Measurements from ENCODE around the gene SEMA6A.

The SEMA6A gene

DNA sequence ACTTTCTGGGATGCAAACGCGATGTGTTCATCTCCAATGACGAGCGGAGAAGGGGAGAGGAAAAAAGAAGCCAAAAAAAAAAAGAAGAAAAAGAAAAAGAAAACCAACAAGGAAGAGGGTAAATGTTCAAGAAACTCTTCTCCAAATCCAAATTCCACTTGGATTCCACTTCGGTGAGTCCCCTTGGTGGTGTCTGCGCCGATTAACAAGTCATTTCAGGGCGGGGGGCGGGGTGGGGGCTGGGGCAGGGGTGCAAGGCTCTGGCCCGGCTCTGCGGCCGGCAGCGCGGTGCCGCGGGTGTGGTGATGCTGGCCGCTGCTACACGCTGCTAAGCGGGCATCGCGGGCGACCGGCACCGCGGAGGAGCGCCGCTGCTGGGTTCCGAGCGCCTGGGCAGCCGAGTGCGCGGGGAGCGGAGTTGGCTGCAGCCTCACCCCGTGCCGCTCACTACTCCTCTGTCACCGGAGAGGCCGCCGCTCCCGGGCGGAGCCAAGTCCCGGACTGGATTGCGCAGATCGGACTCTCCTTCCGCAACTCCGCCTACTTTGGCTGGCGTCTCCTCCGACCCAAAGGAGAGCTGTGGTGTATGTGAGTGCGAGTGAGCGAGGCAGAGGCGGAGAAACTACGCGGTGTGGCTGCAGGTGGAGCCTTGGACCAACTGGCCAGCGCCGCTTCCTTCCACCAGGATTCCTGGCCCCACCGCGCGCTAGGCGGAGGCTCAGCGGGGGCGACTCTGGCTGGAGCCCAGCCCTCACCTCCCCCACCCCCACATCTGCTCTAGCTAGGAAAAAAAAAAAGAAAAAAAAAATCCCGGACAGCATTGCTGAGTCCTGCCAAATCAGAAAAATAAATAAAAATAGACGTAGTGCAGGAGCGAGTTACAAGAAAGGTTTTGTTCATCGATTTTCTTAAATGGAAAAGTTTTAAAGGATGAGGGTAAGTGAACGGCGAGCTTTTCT is at the start of gene SEMA6A:
Gene SEMA6A, minus strand, starts transcription at position 457 of the 959 bp plus-strand sequence. CDS start 69,879 bp downstream, outside the sequence.
- peak; percentile 79 for DNase-seq (ENCODE audit: low spot score)

- DNase-seq (ENCODE audit: low spot score): no peak
These were observed 47.9 kb upstream of the SEMA6A start for GRCh38 chr5:116622375-116623050.

DNA sequence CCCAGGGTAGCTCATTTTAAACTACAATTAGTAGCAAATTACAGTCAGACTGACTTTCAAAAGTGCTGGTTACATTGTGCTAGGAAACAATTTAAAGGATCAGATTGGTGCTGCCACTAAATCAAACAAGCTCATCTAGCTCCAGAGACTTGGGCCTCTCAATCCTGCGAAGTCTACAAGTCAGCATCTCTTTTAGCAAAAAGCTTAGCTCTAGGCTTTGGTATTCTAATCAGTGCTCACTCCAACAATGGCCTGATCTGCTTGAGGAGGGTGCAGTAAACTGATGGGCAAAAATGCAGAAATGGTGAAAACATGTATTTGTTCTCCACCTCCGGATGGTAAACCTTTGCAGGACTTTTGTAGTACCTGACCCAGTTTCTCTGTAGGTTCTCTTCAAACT is 47.0 kb upstream of the SEMA6A start:
- no peak for DNase-seq (ENCODE audit: low spot score)

- no peak for DNase-seq (ENCODE audit: low spot score)
These were observed 42.3 kb upstream of the SEMA6A start for GRCh38 chr5:116616876-116617275.

- DNase-seq (ENCODE audit: low spot score): no peak
These were observed 39.9 kb upstream of the SEMA6A start for GRCh38 chr5:116614603-116614920.

DNA sequence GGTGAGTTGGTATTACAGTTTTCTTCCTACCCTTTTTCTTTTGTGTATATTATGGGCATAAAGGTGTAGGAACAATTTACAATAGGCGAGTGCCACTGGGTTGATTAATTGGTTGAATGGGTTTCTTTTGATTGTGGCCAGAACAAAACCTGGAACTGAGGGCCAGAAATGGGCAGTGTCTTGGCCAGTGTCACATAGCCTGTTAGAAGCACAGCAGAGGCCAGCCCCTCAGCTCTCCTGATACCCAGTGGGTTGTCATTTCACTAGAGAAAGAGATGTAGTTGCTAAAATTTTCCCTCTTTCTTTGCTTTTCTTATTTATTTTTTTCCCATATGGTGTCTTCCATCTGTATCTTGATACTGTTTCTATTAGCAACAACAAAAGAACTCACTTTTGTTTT is 38.8 kb upstream of the SEMA6A start:
- DNase-seq (ENCODE audit: low spot score): no peak

- DNase-seq (ENCODE audit: low spot score): no peak
These were observed 37.8 kb upstream of the SEMA6A start for GRCh38 chr5:116612431-116612830.

GRCh38 chr5:116605310-116606070 is 30.9 kb upstream of the SEMA6A start:
- no peak for DNase-seq (ENCODE audit: low spot score)

DNA sequence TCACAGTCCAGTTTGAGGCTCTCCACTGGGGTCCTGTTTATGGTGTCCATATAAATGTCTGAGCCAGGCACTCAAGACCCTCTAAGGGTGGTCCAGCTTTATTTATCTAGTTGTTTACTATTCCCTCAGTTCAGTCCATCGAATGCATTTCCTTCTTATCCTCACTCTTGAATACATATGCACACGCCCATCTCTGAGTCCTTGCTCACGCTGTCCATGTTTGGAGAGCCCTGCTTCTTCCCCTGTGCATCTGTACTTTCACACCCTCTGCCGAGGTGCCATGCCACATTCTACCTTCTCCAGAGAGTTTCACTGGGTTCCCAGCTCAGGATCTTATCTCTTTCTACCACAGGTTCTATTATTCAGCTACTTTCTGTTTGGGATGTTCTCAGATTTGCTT is 30.2 kb upstream of the SEMA6A start:
- no peak for DNase-seq (ENCODE audit: low spot score)

- peak; percentile 4 for DNase-seq (ENCODE audit: low spot score)
These were observed 26.3 kb upstream of the SEMA6A start for GRCh38 chr5:116600876-116601275.

DNA sequence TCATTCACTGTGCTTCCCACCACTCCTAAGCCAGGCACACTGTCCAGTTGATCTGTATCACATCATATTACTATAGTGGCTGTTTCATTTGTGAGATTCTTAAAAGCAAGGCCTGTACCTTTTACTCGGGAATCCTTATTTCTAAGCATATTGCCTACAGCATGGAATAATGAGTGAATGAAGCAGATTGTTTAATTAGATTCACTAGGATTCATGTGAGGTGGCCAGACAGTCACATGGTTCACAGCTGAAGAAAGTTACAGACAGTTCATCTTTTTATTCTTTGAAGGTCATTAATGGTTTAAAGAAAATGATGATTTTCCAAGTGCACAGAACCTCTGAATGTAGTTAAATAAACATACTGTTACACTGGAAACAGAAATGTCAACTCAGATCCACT is 24.3 kb upstream of the SEMA6A start:
- no peak for DNase-seq (ENCODE audit: low spot score)

DNA sequence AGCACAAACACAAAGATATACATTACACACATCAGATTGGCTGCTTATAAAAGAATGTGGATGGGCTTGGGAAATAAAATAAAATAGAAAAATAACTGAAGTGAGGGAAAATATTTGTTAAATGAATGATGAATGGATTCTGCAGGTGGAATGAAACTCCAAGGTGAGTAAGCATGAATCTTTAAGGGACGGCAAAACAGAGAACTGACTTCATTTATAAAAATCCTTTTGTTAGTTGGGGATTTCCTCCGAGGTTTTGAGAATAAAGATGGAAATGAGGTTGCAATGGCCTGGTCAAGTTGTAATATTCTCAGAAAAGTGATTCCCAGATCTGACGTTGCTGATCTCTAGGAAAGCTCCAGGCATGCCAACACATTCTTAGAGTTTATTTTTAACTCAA is 20.9 kb upstream of the SEMA6A start:
- no peak for DNase-seq (ENCODE audit: low spot score)

DNA sequence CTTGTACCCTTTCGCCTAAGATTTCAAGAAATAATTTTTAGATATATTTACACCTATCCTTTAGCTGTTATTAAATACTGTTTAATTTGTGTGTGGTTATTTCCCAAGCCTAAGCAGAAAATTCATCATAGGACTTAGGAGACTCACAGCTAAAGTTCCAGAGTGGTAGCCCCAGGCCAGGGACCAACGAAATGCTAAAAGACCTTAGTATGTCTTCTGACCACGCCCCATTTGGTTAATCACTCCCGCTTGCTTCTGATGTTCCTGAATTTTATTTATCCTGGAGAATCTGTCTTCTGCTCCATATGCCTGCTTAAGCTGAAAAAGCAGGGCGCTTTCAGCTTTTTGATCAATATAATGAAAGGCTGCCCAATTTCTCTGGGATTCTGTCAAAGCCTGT is 18.7 kb upstream of the SEMA6A start:
- no peak for DNase-seq (ENCODE audit: low spot score)

DNA sequence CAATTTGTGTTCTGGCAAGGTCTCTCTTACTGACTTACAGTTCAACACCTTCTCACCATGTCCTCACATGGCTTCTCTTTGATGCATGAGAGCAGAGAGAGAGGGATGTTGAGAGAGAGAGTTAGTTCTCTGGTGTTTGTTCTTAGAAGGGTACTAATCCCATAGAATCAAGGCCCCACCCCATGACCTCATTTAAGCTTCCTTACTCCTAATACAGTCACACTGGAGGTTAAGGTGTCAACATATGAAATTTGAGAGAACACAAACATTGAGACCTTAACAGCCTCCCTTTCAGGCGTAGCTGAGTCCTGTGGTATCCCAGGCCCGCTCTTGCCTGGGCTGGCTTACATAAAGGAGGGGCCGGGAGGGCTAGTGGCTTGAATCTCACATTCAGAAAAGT is 10.6 kb upstream of the SEMA6A start:
- DNase-seq (ENCODE audit: low spot score): no peak

DNA sequence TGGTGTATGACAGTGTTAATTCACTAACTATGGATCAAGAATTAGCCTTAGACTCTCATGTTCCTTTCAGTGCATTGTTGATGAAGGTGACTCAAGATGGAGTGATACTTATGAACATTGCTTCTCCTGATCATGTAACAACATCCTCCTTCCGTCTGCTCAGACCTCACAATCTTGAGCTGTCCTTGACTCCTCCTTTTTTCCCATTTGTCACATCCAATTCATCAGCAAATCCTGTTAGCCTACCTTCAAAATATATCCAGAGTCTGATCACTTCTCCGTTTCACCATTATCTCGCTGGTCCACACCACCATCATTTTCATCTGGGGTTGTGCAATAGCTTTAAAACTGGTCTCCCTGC is 9.2 kb upstream of the SEMA6A start:
- no peak for DNase-seq (ENCODE audit: low spot score)

GRCh38 chr5:116583085-116583861 is 8.7 kb upstream of the SEMA6A start:
- no peak for DNase-seq (ENCODE audit: low spot score)

DNA sequence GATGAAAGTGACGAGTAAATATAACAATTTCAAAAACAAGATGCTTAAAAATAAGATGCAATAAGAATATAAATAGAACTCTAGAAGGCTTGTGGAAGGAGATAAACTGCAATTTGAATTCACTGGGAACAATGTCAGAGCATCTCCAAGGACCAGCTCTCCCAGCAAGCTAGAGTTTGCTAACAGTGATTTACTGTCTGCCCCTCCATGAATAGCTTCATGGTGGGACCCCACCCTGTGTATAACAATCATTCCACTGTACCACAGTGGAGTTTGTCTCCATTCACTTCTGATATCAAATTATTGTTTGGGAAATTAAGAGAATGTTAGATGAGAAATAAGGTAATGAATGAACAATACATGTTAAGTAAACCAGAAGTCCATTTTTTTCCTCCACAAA is 7.3 kb upstream of the SEMA6A start:
- no peak for DNase-seq (ENCODE audit: low spot score)

GRCh38 chr5:116579144-116579543 is 4.5 kb upstream of the SEMA6A start:
- no peak for DNase-seq (ENCODE audit: low spot score)

DNA sequence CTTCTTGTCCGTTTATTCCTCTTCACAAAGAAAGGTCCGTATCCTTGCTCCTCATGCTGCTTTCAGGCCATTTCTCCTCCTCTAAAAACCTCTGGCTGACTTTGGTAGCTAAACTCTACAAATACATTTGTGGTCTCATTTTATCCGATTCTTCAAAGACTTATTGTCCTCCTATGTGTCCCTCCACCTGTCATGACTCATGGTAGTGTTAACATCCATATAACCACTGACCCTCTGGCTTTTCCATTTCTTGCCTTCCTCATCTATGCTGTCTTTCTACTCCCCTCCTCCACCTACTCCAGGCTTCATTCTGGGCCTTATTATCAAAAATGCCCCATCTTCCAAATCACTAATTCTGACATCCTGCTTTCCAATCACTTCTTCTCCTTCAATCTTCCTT is 4.1 kb upstream of the SEMA6A start:
- DNase-seq (ENCODE audit: low spot score): no peak

DNA sequence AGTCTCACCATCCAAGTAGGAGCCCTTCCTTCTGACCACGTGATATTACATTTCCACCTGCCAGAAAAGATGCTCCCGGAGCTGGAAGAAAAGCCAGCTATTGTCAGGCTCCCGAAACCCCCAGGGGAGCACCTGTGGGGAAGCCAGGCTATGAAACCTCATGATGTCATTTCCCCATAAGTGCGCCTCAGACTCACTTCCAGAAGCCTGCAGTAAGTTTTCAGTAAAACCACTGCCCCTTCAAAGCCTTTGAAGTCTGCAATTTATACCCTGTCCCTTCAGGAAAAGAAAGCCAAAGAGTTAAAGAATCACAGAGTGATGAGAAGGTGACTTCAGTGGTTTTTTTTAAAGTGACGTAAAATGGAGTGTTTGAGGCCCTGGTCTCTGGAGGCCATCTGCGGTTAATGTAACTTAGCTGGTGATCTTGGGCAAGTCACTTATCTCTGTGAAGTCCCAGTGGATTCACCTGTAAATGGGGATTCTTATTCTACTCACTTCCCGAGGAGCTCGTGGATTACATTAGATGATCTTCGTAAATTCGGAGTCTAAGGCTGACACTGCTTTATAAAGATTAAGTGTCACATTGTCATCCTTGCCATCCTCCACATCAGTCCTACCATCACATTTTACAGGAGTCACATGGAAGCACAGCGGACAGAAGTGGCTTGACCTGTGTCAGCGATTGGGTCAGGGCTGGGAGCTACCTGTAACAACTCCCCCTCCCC is 2.6 kb upstream of the SEMA6A start:
- no peak for DNase-seq (ENCODE audit: low spot score)

DNA sequence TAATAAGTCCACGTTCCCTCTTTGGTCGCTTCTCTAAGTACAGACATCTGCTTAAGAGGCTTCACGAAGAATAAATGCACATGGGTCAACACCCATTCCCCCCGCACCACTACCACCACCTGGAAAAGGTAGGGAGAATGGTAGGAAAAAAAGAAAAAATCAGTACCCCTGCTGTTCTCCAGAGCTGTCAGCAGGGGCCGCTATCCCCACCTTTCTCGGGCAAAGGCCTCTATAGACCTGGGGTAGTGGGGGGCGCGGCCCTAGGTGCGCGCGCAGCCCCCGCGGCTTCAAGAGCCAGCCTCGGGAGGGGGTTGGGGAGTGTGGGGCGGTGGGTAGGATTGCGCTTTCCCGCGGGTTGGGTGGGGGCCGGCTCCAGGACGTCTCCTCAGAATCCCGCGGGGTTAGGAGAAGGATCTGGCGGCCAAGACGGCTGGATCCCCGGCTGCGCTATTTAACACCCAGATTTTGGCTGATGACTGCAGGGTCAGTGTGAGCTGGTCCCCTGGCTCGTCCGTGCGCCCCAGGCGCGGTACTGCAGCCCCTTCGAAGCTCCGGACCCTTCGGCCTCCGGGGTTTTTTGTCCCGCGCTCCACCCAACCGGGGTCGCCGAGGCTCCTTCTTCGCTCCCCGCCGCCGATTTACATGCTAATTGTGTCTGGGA is 1.6 kb upstream of the SEMA6A start:
- peak; percentile 40 for DNase-seq (ENCODE audit: low spot score)

All from hepatic stellate cell (primary cell).